HL-60 (cell line): ENCODE results near the gene PRKCE.

Experiments
- CTCF ChIP-seq: IDR thresholded peaks from one replicate; pipeline ENCODE4 v1.5.1; 2011; ENCODE audit warnings: low read length, control low read depth, inconsistent platforms; ENCODE audit not compliant: insufficient read depth
- GABPA ChIP-seq: IDR thresholded peaks from 2 replicates; pipeline ENCODE4 v1.6.1; 2012; ENCODE audit warnings: low read depth
- REST ChIP-seq: IDR thresholded peaks from 2 replicates; pipeline ENCODE4 v1.6.1; 2012; ENCODE audit warnings: low read depth; ENCODE audit not compliant: insufficient replicate concordance

- no peak for TF ChIP-seq CTCF
- TF ChIP-seq GABPA = no peak
- no peak for TF ChIP-seq REST
These were observed 123.3 kb downstream of the PRKCE start for GRCh38 chr2:45774688-45775244.
